GM08714 (cell line): ENCODE results near the gene RAC3.

Experiments used
- H3K4me3 ChIP-seq: fragments of 200-500 bp; sonication (Bioruptor generic); 2 replicates; pipeline ENCODE4 v1.5.1; 2014; ENCODE audit warnings: mild to moderate bottlenecking, low read length, inconsistent platforms
- ZNF274 ChIP-seq: IDR thresholded peaks from 2 replicates; pipeline ENCODE4 v1.6.1; 2012; ENCODE audit warnings: mild to moderate bottlenecking, low read depth, low read length

RAC3 gene

DNA sequence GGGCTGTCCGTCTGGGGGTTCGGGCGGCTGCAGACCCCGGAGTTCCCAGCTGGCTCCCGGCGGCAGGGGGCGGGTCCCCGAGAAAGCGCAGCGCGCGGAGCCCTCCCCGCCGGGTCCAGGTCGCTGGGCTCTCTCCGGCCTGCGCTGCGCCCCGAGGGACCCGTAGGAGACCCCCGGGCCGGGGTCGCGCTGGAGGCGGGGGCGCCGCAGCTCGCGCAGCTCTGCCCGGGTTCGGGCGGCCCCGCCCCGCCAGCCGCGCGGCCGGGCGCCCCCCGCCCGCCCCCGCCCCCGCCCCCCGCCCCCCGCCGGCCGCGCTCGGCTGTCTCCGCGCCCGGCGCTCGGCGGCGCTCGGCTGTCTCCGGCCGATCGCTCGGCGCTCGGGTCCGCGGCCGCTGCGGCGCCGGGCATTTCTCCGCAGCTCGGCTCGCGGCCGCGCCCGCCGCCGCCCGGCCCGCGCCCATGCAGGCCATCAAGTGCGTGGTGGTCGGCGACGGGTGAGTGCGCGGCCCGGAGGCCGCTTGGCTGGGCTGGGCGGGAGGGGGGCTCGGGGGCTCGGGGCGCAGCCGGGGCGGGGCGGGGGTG is at the start of gene RAC3:
RAC3 (plus strand) TSS at position 376 of the 582 bp plus-strand sequence; CDS start at position 460, 84 bp downstream.
- TF ChIP-seq ZNF274: no peak
- H3K4me3 ChIP-seq: peak within 1 kb of the TSS; percentile 46; the same call in 1 of the 2 replicates

DNA sequence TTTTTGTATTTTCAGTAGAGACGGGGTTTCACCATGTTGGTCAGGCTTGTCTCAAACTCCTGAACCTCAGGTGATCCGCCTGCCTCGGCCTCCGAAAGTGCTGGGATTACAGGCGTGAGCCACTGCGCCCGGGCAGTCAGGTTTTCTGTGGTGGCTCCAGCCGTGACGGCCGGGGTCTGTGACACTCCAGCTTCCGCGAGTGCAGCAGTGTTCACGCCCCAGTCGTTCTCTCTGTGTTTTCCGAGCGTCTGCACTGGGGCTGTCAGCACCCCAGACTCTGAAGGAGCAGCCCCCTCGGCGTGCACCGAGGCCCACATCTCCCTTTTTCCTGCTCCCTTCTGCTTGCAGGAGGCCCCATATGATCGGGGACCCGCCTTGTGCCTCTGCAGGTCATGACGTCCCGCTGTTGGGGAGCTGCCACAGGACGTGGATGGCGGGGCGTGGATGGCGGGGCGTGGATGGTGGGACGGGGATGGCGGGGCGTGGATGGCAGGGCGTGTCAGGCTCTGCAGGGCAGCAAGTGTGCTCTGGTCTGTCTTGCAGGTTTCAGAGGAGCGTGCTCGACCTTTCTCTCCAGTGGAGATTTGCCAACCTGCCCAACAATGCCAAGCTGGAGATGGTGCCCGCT is 48.4 kb upstream of the RAC3 start:
- no peak overlapping the region for H3K4me3 ChIP-seq
- TF ChIP-seq ZNF274: no peak

DNA sequence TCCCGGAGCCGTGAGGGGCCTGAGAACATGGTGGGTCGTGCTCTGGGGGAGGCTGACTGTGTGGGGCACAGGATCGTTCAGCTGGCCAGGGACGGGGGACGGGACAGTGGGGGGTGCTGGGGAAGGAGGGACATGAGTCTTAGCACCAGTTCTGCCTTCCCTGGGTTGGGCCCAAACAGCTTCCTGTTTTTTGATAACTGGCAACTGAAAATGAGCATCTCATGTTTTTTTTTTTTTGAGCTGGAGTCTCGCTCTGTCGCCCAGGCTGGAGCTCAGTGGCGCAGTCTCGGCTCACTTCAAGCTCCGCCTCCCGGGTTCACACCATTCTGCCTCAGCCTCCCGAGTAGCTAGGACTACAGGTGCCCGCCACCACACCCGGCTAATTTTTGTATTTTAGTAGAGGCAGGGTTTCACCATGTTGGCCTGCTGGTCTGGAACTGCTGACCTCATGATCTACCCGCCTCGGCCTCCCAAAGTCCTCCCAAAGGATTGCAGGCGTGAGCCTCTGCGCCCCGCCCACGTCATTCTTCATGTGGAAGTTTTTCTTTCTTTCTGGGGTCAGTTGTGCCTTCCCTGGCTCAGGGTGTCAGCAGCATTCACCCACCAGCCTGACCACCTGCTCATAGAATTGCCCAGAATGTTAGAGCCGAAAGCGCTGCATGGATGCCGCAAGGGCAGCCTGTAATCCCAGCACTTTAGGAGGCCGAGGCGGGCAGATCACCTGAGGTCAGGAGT is 47.7 kb upstream of the RAC3 start:
- H3K4me3 ChIP-seq: no peak overlapping the region
- TF ChIP-seq ZNF274: no peak

DNA sequence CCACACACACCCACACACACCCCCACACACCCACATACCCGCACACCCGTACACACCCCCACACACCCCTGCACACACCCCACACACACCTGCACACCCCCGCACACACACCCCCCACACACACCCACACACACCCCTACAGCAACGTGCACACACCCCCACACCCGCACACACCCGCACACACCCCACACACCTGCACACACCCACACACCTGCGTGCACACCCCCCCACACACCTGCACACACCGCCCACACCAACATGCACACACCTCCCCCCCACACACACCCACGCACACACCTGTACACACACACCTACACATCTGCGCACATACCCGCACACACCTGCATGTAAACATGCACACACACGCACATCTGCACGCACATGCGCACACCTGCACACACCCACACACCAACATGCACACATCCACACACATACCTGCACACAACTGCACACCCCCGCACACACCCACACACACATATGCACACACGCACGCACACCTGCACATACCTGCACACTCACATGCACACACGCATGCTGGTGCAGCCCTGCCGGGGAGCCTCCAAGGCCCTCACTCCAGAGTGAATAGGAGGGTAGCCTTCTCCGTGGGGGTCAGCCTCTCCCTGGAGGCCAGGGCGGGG is 46.6 kb upstream of the RAC3 start:
- TF ChIP-seq ZNF274: no peak
- H3K4me3 ChIP-seq: no peak overlapping the region

DNA sequence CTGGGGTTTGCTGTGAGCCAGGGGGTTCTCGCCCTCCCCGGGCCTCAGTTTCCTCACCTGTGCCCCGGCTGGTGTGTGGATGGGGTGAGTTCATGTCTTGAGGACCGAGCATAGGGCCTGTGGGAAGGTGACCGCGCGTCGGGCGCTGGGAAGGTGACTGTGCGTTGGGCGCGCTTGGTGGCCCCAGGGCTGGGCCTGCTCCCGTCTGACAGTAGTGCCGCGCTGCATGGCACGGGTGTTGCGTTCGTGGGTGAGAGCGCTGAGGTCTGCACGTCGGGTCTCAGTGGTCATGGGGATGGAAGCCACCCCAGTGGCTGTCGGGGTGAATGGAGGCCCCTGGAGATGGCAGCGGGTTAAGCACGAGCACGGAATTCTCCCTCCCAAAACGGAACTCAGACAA is 44.9 kb upstream of the RAC3 start:
- H3K4me3 ChIP-seq: no peak overlapping the region
- TF ChIP-seq ZNF274: no peak

DNA sequence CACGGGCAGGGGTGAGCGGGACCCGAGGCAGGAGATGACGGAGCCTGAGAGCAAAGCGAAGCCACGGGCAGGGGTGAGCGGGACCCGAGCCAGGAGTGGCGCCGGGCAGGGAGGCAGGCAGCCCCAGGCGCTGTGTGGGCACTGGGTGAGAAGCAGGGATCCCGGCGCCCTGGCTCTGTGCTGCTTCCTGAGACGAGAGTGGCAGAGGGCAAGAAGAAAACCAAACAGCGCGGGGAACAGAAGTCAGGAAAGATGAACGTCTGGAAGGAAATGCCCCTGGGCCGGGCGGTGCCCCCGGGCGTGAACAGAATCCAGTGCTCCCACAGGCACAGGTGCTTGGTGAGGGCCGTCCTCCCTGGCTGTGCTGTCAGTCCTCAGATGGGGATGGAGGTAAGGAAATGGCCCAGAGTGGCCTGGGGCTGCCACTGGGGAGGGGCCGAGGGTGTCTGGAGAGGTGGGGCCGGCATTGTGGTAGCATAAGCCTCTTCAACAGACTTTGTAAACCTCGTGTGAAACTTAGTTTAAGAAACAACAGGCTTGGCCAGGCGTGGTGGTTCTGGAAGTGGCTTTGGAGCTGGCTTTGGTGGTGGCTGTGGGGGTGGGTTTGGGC is 44.2 kb upstream of the RAC3 start:
- TF ChIP-seq ZNF274: no peak
- H3K4me3 ChIP-seq: no peak overlapping the region

DNA sequence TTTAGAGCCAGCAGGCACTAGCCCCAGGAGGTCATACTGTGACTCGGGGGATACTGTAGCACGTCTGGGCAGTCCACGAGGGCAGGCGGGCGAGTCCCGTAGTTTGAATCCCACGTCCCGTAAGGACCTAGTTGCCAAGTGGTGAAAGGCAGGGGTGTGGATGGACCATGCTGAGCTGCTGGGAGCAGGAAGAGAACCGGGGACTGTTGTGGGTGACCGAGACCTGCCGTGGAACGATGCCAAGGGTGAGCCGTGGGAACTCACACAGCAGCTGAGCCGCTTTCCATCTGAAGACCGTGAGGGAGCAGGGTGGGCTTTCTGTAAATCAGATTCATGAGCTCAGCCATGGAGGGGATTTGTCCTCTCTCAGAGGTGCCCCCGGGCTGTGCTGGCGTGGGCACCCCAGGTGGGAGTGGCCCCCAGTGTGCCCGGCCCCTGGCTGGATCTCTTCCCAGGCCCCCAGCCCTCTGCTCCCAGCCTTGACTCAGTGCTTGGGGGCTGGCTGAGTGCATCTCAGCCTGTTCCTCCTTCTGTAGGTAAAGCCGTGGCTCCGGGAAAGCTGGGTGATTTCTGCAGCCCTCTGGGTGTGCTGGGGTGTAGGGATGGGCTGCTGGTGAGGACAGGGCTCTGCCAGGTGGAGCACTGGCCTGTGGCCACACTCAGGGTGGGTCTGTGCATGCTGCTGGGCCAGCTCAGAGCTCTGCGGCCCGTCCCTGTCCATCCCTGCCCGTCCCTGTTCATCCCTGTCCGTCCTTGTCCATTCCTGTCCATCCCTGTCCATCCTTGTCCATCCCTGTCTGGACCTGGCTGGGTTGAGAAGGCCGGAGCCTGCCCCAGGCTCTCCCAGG is 40.4 kb upstream of the RAC3 start:
- no peak for TF ChIP-seq ZNF274
- H3K4me3 ChIP-seq: no peak overlapping the region

DNA sequence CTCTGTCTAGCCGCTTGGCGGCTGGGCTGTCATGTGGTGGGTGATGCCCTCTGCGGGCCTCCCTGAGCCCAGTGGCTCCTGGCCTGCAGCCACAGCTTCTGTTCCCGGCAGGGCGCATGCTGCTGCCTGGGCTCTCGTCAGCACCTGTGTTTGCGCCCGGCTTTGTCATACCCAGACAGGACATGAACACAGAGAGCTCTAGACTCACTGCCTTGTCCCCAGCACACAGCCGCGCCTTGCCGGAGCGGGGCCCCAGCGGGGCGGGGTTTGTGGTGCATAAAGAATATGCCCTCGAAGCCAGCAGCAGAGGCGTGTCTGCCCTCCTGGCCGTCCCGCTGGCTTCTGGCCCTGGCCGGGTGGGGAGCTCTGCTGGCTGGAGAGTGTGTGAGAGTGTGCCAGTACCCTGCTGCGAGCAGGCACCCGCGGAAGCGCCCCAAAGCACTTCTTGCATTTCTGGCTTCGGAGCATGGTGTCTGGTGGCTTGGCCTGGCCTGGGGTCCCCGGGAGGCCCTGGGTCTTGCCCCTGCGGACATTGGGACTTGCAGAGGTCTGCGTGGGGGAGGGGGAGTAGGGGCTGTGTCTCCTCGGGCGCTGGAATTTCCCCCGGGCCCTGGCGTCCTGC is 39.7 kb upstream of the RAC3 start:
- no peak overlapping the region for H3K4me3 ChIP-seq
- TF ChIP-seq ZNF274: no peak

DNA sequence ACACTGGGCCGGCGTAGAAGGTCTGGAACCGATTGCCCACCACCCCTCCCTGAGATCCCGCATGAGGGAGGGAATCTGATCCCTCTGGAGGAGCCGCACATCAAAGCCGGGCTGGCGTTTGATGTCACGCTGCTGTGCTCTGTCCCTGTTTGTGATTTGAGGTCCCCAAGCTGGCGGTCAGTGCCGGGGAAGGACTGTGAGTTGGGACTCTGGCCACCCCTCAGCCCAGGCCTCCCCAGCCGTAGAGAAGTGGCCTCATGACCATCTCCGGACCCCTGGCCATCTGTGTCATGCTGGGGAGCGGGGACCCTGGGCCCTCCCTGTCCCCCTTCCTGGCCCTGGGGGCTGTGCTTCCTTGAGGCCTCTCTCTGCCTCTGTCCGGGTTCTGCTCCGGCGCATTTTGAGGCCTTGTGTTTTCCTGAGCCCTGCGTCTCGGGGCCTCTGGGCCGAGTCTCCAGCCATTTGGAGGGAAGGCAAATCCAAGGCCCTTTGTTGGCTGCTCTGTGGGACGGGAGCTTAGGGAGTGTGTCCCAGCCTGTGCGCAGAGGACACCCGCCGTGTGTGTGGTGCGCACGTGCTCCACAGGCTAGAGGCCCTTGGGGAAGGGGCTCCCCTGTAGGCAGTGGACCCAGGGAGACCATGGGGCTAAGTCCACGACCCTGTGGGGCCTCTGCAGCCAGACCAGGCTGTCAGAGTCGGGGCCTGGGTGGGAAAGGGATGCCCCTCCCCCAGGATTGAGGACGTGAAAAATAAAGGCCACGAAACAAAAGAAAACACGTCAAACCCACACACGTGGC is 39.0 kb upstream of the RAC3 start:
- no peak for TF ChIP-seq ZNF274
- H3K4me3 ChIP-seq: no peak overlapping the region

DNA sequence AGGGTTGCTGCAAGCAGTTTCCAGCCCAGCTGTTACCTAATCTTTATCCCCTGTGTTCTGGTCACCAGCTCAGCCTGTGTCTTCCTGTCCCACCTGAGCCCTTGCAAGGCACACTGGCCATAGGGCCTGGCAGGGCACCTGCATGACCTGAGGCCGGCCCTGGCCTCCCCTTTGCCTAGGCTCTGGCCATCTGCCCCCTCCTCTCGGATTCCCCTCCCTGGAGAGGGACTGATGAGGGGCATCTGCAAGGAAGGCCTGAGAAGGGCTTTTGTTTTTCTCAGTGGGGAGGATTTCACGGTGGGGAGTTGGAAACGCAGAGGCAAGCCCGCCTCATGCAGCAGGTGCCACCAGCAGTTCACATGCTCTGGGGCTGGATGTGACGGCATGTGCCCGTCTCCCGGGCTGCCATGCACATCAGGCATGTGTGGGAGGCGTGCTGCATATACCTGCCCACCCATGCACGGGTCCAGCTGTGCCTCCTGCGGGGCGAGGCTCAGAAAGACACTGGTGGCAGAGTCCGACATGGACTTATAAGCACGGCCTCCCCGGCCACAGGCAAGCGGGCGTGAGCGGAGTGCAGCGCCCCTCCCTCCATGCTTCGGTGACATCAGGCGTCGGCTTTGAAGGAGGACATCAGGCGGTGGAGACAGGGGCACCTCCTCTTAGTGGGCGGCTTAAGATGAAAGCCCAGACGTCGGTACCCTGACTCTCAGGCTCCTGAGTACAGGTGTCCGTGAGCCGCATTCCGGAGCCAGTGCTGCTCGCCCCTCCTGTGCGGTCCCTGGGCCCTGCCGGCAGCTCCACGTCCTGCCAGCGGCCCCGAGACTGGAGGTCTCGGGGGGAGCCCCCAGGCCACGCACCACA is 37.5 kb upstream of the RAC3 start:
- TF ChIP-seq ZNF274: no peak
- no peak overlapping the region for H3K4me3 ChIP-seq

DNA sequence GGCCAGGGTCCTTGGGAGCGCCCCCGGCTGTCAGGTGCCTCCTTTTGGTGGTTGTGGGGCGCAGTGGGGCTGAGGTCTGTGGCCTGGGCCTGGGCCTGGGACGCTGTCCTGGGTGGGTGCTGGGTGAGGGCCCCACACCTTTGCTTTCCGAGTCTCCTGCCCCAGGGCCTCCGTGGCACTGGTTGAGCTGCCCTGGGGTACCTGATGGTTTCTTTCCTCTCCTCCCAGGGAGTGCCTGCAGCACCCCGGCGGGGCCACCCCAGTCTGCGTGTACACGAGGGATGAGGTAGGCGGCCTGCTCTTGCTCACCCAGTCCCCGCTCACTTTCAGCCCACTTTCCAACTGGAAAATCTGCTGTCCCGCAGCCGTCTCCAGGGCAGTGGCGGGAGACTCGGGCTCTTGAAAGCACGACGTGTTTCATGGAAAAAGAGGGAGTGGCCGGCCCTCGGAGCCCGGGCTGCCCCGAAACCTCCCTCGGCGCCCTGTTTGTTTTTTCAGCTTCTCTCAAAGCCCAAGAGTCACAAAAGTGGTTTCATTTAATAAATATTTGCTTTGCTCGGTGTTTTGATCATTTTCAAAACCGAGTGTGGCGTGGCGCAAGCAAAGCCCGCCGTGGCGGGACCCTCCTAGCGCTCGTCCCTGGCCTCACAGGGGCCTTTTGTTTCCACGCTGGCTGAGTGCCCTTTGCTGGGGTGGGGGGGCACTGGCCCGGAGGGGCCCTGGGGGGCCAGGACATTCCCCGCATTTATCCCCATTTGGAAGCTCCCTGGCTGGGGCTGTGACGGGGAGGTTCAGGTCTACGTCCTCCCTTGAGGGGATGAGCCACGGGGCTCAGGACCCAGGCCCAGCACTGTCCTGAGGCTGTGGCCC is 36.6 kb upstream of the RAC3 start:
- no peak overlapping the region for H3K4me3 ChIP-seq
- no peak for TF ChIP-seq ZNF274
